ENCODE results near the gene IFNGR2. TPM values are rescaled to one million over a fixed set of nuclear protein-coding genes. Genes with fewer than 3 reads are reported as not detected.

Gene IFNGR2
- polyA plus RNA-seq, 1 of the 3 experiments (the other 2 are of a cell fraction): 92.4 TPM

DNA sequence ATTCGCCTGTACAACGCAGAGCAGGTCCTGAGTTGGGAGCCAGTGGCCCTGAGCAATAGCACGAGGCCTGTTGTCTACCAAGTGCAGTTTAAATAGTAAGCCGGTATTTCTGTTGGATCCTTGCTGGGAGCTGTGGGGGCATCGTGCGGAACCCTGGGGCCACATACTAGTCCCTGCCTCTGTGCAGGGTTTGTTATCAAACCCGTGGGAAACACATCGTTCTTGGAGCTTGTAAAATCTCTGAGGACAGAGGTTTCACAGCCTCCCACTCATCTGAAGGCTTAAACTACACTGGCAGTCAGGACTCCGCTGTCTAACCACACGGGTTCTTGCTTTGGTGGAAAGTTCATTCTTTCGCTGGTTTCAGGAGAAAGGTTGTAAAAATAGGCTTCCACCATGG lies 11.7 kb downstream of the IFNGR2 start (continued):
- TF ChIP-seq YY1 (IDR thresholded peaks at IDR 0.05; ENCODE audit: low read depth): no peak
- TF ChIP-seq GABPA (IDR thresholded peaks at IDR 0.05; ENCODE audit: low read depth): no peak
- no peak for TF ChIP-seq FOXJ3 (CRISPR knock-in tag; IDR thresholded peaks at IDR 0.05)
- TF ChIP-seq NFIC (IDR thresholded peaks at IDR 0.05; ENCODE audit: borderline replicate concordance): no peak
- TF ChIP-seq ELF1 (IDR thresholded peaks at IDR 0.05): no peak
- TF ChIP-seq MEF2A (IDR thresholded peaks at IDR 0.05; ENCODE audit: borderline replicate concordance, low read depth): no peak

DNA sequence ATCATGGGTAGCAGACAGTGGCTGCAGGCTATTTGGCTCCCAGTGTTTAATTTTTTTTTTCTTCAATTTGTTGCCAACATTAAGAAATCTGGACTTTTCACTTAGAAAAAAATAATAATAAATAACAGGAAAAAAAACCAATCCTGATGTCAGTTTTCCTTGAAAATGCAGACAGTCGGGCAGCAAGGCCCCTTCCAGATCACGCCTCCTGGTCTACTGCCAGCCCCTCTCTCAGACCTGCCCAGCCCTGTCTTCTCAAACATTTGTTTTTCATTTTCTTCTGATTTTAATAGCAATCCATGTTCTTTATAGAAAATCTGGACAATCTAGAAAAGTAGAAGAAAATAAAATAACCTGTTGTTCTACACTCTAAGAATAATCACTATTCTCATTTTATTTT lies 15.5 kb downstream of the IFNGR2 start:
- peaks cover 81% of the 10 kb centered on the region for H3K79me2 ChIP-seq (ENCODE audit: insufficient read depth)
- no peaks in the 10 kb centered on the region; a peak in 1 of 4 replicates for H3K4me1 ChIP-seq (ENCODE audit: control insufficient read depth in 1 of 2, insufficient read depth in 2 of 2, low read depth in 1 of 2, low read length in 1 of 2)
- H3K27me3 ChIP-seq (ENCODE audit: insufficient read depth): no peaks in the 10 kb centered on the region
- H3K4me3 ChIP-seq (ENCODE audit: low read depth in 2 of 2, low read length in 1 of 2): no peak overlapping the region
- H3K9ac ChIP-seq: no peak overlapping the region
- WGBS (ENCODE audit: low lambda C conversion rate): 47% methylated on average over 2 of the region's 2 CpGs
- ChIA-PET CTCF (no interaction called here), POLR2A (no interaction called here)
- no peaks in the 10 kb centered on the region for H3K9me2 ChIP-seq
- no peak overlapping the region for H3K4me2 ChIP-seq
- peaks cover 33 to 46% of the 10 kb centered on the region in 2 experiments for H3K36me3 ChIP-seq (replicated peaks in 1 of 2; ENCODE audit: control insufficient read depth in 1 of 2, insufficient read depth in 2 of 2, low read length in 1 of 2)
- H3K27ac ChIP-seq (ENCODE audit: low read depth in 2 of 2, low read length in 1 of 2): peak overlapping the region; percentile 23 to 36; a peak in 2 of 4 replicates
- H3F3A ChIP-seq (replicated peaks; ENCODE audit: insufficient read depth): peaks cover 6% of the 10 kb centered on the region
- DNase-seq: no peak
- H2AFZ ChIP-seq (ENCODE audit: low read depth): no peak overlapping the region
- TF ChIP-seq SIN3A (IDR thresholded peaks at IDR 0.05; ENCODE audit: borderline replicate concordance, low read depth, low read length): no peak
- H3K9me3 ChIP-seq: no peaks in the 10 kb centered on the region
- H4K20me1 ChIP-seq (ENCODE audit: insufficient read depth): peaks cover 36% of the 10 kb centered on the region

DNA sequence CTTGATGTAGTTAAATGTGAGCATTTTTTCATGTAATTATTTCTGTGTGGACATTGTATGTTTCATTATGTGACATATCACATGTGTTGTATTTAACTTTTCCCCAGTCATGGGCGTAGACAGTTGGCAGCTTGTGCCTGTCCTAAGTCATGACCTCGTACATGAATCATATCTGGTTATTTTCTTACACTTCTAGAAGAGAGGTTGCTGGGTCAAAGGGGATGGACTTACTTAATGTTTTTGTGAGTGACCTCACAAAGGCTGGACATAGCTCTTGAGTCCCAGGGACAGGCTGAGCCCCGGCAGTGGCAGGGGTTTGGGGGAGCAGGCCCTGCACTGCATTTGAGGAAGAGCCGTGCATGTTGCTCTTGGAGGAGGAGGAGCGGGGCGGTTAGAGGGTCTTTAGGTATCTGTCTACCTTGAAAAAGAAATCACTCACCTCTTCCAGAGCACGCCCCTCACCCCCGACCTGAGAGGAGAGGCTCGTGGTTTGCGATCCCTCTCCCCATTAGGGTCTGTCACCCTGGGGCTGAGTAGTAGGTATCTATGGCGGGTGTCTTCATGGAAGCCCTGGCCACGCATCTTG lies 16.4 kb downstream of the IFNGR2 start:
- H3K27me3 ChIP-seq (ENCODE audit: insufficient read depth): no peaks in the 10 kb centered on the region
- POLR2A ChIA-PET: interaction anchor here (0.6 kb wide), 1 partner anchor 191 kb away, joined by 3 read pairs; no protein-coding TSS in a partner anchor
- peaks cover 29 to 55% of the 10 kb centered on the region in 2 experiments for H3K36me3 ChIP-seq (replicated peaks in 1 of 2; ENCODE audit: control insufficient read depth in 1 of 2, insufficient read depth in 2 of 2, low read length in 1 of 2)
- 95% methylated on average over 12 of the region's 12 CpGs for WGBS (ENCODE audit: low lambda C conversion rate)
- peak overlapping the region; percentile 1 to 24; a peak in 1 of 4 replicates for H3K27ac ChIP-seq (ENCODE audit: low read depth in 2 of 2, low read length in 1 of 2)
- H3K4me3 ChIP-seq (ENCODE audit: low read depth in 2 of 2, low read length in 1 of 2): no peak overlapping the region
- H4K20me1 ChIP-seq (ENCODE audit: insufficient read depth): peaks cover 27% of the 10 kb centered on the region
- no peak for DNase-seq
- no peaks in the 10 kb centered on the region; a peak in 1 of 4 replicates for H3K4me1 ChIP-seq (ENCODE audit: control insufficient read depth in 1 of 2, insufficient read depth in 2 of 2, low read depth in 1 of 2, low read length in 1 of 2)
- no peak overlapping the region for H2AFZ ChIP-seq (ENCODE audit: low read depth)
- H3F3A ChIP-seq (replicated peaks; ENCODE audit: insufficient read depth): peaks cover 6% of the 10 kb centered on the region
- CTCF ChIA-PET: no interaction called here
- no peaks in the 10 kb centered on the region for H3K9me2 ChIP-seq
- no peak overlapping the region for H3K4me2 ChIP-seq
- H3K9me3 ChIP-seq: no peaks in the 10 kb centered on the region
- H3K79me2 ChIP-seq (ENCODE audit: insufficient read depth): peaks cover 77% of the 10 kb centered on the region
- H3K9ac ChIP-seq: no peak overlapping the region
- TF ChIP-seq NFIC (IDR thresholded peaks at IDR 0.05; ENCODE audit: borderline replicate concordance) (no peak), RXRA (IDR thresholded peaks at IDR 0.05; ENCODE audit: borderline replicate concordance, low read depth) (peak; percentile 26; the same call in 1 of the 2 replicates), MXI1 (IDR thresholded peaks at IDR 0.05; ENCODE audit: low read depth, low read length) (no peak)
- TF ChIP-seq, protein P1, sequence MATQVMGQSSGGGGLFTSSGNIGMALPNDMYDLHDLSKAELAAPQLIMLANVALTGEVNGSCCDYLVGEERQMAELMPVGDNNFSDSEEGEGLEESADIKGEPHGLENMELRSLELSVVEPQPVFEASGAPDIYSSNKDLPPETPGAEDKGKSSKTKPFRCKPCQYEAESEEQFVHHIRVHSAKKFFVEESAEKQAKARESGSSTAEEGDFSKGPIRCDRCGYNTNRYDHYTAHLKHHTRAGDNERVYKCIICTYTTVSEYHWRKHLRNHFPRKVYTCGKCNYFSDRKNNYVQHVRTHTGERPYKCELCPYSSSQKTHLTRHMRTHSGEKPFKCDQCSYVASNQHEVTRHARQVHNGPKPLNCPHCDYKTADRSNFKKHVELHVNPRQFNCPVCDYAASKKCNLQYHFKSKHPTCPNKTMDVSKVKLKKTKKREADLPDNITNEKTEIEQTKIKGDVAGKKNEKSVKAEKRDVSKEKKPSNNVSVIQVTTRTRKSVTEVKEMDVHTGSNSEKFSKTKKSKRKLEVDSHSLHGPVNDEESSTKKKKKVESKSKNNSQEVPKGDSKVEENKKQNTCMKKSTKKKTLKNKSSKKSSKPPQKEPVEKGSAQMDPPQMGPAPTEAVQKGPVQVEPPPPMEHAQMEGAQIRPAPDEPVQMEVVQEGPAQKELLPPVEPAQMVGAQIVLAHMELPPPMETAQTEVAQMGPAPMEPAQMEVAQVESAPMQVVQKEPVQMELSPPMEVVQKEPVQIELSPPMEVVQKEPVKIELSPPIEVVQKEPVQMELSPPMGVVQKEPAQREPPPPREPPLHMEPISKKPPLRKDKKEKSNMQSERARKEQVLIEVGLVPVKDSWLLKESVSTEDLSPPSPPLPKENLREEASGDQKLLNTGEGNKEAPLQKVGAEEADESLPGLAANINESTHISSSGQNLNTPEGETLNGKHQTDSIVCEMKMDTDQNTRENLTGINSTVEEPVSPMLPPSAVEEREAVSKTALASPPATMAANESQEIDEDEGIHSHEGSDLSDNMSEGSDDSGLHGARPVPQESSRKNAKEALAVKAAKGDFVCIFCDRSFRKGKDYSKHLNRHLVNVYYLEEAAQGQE (IDR thresholded peaks at IDR 0.05; ENCODE audit: low read depth, low read length): no peak
- TF ChIP-seq, protein P2, sequence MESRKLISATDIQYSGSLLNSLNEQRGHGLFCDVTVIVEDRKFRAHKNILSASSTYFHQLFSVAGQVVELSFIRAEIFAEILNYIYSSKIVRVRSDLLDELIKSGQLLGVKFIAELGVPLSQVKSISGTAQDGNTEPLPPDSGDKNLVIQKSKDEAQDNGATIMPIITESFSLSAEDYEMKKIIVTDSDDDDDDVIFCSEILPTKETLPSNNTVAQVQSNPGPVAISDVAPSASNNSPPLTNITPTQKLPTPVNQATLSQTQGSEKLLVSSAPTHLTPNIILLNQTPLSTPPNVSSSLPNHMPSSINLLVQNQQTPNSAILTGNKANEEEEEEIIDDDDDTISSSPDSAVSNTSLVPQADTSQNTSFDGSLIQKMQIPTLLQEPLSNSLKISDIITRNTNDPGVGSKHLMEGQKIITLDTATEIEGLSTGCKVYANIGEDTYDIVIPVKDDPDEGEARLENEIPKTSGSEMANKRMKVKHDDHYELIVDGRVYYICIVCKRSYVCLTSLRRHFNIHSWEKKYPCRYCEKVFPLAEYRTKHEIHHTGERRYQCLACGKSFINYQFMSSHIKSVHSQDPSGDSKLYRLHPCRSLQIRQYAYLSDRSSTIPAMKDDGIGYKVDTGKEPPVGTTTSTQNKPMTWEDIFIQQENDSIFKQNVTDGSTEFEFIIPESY (IDR thresholded peaks at IDR 0.05; ENCODE audit: borderline replicate concordance, low read depth): no peak
